Left lung (tissue), 10 donors: ENCODE data around the gene TMEM86A. TPM values are rescaled to one million over a fixed set of nuclear protein-coding genes. Genes with fewer than 3 reads are reported as not detected.
A peak's percentile ranks its signal among the peaks of the same experiment; 100 is the strongest.

ENCODE experiments used
- ATAC-seq: fragments of 200-7000 bp; cut with Tn5 transposase; one replicate; pipeline ENCODE4 v1.9.1; 2020; ENCODE audit warnings: moderate library complexity
- DNase-seq, 4 donors: peaks; one replicate each; pipeline ENCODE4 v3.0.0-alpha.2; 2013 to 2020
- H3K27ac ChIP-seq, 2 donors: fragments of 200-600 bp; sonication (generic) in 1 of 2; one replicate each; pipeline versions ENCODE4 v1.5.0 to v1.8.0; 2020 to 2021
- H3K27me3 ChIP-seq, 2 donors: fragments of 200-600 bp; sonication (generic) in 1 of 2; one replicate each; pipeline versions ENCODE4 v1.5.0 to v1.8.0; 2020 to 2021
- H3K36me3 ChIP-seq, 2 donors: fragments of 200-600 bp; sonication (generic) in 1 of 2; one replicate each; pipeline versions ENCODE4 v1.5.0 to v1.8.0; 2020 to 2021
- H3K4me1 ChIP-seq, 2 donors: fragments of 200-600 bp; one replicate each; pipeline ENCODE4 v1.8.0; 2021
- H3K4me3 ChIP-seq, 2 donors: fragments of 200-600 bp; sonication (generic) in 1 of 2; one replicate each; pipeline versions ENCODE4 v1.5.0 to v1.8.0; 2020 to 2021; ENCODE audit warnings: mild to moderate bottlenecking in 1 of 2
- H3K9me3 ChIP-seq, 2 donors: fragments of 200-600 bp; sonication (generic) in 1 of 2; one replicate each; pipeline versions ENCODE4 v1.5.0 to v1.8.0; 2020 to 2021
- intact Hi-C, 2 donors: fragments of 100-400 bp; cut with DNase I; formaldehyde crosslinking; loops; one replicate each; pipeline versions ENCODE4 v1.11.2 to v1.14.2; 2022
- polyA plus RNA-seq, 6 donors: library from polyadenylated mRNA; unstranded; fragments of 120-200 nt; gene quantifications; one replicate each; pipeline ENCODE4 v1.2.1, GENCODE V29; 2013; ENCODE audit not compliant: insufficient read length in 6 of 6
- total RNA-seq, 2 donors: library from RNA; stranded (reverse); fragmentation: NEBNext Ultra II Directional; extraction: Animal tissue kit (Norgen Biotek cat#: 25700); gene quantifications; one replicate each; pipeline ENCODE4 v1.2.1, GENCODE V29; 2021
- TF ChIP-seq, protein P1 (sequence below), 2 donors: fragments of 200-600 bp; sonication (generic) in 1 of 2; IDR thresholded peaks; one replicate each; pipeline versions ENCODE4 v1.5.0 to v1.8.0; 2021; ENCODE audit warnings: antibody characterized with exemption in 2 of 2
- donor health status: DM: no; HTN: yes; CAD: no.
- donor health status: DM: no; HTN: no; CAD: no.

The TMEM86A gene
- total and polyA plus RNA-seq, 8 donors: 3.2 to 9.1 (median 3.8) TPM

DNA sequence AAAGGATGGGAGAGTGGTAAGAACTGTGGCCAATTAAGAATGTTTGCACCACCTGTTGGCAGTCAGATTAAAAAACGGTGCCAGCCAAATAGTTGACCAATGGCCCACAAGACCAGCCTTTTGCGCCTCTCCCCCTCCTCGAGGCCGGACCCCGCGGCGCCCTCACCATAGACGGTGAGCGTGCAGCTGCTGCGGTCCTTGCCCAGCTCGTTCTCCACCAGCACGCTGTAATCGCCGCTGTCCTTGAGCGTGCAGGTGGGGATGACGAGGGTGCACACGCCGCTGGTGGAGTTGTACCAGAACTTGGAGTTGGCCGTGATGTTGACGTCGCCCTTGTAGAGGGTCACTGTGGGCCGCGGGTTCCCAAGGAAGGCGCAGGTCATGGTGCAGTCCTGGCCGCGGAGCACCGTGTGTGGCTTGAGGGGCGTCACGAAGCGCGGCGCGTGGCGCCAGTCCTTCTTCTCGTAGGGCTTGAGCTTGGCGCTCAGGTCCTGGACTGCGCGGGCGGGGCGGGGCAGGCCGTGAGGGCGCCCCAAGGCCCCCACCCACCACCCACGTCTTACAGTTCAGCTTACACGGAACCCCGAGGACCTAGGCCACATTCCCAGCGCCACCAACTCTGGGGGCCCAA, 7.2 kb downstream of the TMEM86A start:
- H3K27ac ChIP-seq: peak overlapping the region; percentile 27 to 45
- no peaks in the 10 kb centered on the region for H3K36me3 ChIP-seq
- DNase-seq (peak in 3 of 4 donors; percentile 46 to 82 (median 48)), ATAC-seq (peak; percentile 80)
- peaks cover 0 to 29% of the 10 kb centered on the region in 2 donors for H3K27me3 ChIP-seq
- intact Hi-C loops: no loop called here
- H3K4me1 ChIP-seq: peaks cover 10 to 14% of the 10 kb centered on the region in 2 donors
- H3K9me3 ChIP-seq: no peaks in the 10 kb centered on the region
- TF ChIP-seq, protein P1, sequence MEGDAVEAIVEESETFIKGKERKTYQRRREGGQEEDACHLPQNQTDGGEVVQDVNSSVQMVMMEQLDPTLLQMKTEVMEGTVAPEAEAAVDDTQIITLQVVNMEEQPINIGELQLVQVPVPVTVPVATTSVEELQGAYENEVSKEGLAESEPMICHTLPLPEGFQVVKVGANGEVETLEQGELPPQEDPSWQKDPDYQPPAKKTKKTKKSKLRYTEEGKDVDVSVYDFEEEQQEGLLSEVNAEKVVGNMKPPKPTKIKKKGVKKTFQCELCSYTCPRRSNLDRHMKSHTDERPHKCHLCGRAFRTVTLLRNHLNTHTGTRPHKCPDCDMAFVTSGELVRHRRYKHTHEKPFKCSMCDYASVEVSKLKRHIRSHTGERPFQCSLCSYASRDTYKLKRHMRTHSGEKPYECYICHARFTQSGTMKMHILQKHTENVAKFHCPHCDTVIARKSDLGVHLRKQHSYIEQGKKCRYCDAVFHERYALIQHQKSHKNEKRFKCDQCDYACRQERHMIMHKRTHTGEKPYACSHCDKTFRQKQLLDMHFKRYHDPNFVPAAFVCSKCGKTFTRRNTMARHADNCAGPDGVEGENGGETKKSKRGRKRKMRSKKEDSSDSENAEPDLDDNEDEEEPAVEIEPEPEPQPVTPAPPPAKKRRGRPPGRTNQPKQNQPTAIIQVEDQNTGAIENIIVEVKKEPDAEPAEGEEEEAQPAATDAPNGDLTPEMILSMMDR (IDR thresholded peaks at IDR 0.05): no peak
- peak overlapping the region; percentile 43 to 52 for H3K4me3 ChIP-seq

DNA sequence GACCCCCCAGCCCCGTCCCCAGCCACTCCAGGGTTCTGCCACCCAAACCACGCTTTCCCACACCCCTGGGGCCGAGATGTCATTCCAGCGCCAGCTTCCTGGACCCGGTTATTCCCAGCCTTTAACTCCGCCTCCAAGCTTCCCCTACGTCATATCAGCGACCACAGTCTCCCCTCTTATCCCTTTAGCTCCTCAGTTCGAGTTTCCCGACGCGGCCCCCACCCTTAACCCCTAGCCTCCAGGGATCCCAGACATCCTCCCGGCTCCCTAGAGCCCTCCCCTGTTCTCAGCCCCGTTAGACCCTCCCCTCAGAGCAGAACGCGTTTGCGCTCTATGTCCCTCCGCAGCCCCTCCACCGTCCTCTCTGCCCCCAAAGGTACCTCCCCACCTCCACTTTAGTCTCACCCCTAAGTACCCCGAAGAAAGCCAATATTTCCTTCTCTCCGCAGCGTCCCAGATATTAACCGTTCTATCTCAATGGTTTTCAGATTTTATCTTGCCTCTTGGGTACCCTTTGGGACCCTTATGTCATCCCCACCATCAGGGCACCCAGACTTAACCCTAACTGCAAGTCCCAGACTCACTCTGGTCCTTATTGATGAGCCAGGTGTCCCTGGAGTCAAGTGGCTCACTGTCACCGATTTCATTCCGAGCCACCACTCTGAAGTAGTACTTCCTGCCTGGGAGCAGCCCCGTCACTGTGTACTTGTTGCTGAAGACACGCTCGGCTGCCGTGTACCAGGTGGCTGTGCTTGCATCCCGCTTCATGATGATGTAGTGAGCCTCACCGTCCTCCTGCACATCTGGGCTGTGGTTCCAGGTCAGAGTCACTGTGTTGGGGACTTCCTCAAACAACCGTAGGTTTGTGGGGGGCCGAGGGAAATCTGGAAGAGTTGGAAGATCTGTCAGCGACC, 8.0 kb downstream of the TMEM86A start:
- intact Hi-C loops: no loop called here
- Histone ChIP-seq H3K4me3 (peak overlapping the region; percentile 43 to 52), H3K27ac (peak overlapping the region; percentile 27 to 45), H3K27me3 (peaks cover 0 to 29% of the 10 kb centered on the region in 2 donors), H3K4me1 (peaks cover 10 to 14% of the 10 kb centered on the region in 2 donors), H3K9me3 (no peaks in the 10 kb centered on the region), H3K36me3 (no peaks in the 10 kb centered on the region)
- ATAC-seq: peak; percentile 87
- peak in 3 of 4 donors; percentile 72 to 90 (median 78) for DNase-seq
- TF ChIP-seq, protein P1 (IDR thresholded peaks at IDR 0.05): no peak

DNA sequence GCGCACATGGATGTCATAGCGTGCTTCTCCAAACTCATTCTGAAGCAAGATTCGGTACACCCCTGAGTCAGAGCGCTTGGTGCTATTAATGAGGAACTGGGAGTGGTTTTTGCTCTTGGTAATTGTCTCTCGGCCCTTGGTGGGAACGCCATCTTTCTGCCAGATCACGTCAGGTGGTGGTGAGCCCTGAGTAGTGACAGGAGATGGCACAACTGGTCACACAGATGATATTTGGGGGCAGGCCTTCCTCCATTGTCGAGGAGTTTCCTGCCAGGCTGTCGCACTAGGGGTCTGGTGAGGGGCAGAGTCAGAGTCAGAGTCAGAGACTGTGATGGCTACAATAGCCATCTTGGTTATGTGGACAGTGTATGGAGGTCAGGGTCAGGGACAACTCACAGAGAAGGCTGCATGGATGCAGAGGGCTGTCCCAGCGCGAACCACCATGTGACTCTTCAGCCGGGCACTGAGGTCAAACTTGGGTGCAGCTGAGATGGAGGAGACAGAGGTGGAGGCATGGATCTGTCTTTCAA, 9.3 kb downstream of the TMEM86A start:
- TF ChIP-seq, protein P1 (IDR thresholded peaks at IDR 0.05): no peak
- peaks cover 0 to 29% of the 10 kb centered on the region in 2 donors for H3K27me3 ChIP-seq
- H3K4me3 ChIP-seq: no peak overlapping the region
- H3K4me1 ChIP-seq: peaks cover 10 to 14% of the 10 kb centered on the region in 2 donors
- H3K27ac ChIP-seq: no peak overlapping the region
- no peaks in the 10 kb centered on the region for H3K36me3 ChIP-seq
- intact Hi-C loops: no loop called here
- DNase-seq (no peak), ATAC-seq (no peak)
- no peaks in the 10 kb centered on the region for H3K9me3 ChIP-seq

DNA sequence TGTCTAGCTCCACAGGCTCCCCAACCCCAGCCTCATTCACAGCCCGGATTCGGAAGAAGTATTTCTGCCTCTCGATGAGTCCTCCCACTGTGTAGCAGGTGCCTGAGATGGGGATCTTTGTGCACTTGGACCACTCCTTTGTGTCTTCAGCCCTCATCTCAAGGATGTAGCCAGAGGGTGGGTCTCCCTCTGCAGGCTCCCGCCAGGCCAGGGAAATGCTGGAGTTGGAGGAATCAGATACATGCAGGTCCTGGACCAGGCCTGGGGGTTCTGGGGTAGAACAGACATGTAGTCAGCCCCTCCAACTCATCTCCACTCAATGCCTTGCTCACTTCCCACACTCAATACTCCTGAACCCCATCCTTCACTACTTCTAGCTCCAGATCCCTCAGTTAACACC, 10.8 kb downstream of the TMEM86A start:
- Histone ChIP-seq H3K9me3 (no peaks in the 10 kb centered on the region), H3K4me1 (peaks cover 10 to 14% of the 10 kb centered on the region in 2 donors), H3K27me3 (peaks cover 0 to 29% of the 10 kb centered on the region in 2 donors), H3K27ac (no peak overlapping the region), H3K4me3 (no peak overlapping the region), H3K36me3 (no peaks in the 10 kb centered on the region)
- DNase-seq (no peak), ATAC-seq (no peak)
- intact Hi-C loops: no loop called here
- TF ChIP-seq, protein P1 (IDR thresholded peaks at IDR 0.05): no peak

DNA sequence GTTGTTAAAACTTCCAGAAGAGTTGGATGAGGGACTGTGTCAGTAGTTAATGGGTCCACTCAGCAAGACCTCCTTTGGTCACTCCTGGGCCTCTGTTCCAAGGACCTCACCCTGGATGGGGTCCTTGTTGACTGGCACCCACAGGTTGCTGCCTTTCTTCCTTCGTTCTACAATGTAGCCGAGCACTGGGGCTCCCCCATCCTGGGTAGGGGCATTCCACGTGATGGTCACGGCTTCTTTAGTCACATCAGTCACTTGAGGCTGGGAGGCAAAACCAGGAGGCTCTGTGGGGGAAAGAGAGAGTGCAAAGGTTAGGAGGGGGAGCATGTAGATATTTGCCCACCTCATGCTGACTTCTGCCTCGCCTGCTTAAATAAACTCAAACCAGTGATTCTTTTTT, 12.0 kb downstream of the TMEM86A start:
- Histone ChIP-seq H3K27me3 (peaks cover 0 to 20% of the 10 kb centered on the region in 2 donors), H3K4me1 (peaks cover 3 to 5% of the 10 kb centered on the region in 2 donors), H3K27ac (no peak overlapping the region), H3K36me3 (no peaks in the 10 kb centered on the region), H3K4me3 (no peak overlapping the region), H3K9me3 (no peaks in the 10 kb centered on the region)
- ATAC-seq (no peak), DNase-seq (no peak)
- TF ChIP-seq, protein P1 (IDR thresholded peaks at IDR 0.05): no peak
- intact Hi-C loops: no loop called here
